ENCODE results near the gene KANSL3.

DNA sequence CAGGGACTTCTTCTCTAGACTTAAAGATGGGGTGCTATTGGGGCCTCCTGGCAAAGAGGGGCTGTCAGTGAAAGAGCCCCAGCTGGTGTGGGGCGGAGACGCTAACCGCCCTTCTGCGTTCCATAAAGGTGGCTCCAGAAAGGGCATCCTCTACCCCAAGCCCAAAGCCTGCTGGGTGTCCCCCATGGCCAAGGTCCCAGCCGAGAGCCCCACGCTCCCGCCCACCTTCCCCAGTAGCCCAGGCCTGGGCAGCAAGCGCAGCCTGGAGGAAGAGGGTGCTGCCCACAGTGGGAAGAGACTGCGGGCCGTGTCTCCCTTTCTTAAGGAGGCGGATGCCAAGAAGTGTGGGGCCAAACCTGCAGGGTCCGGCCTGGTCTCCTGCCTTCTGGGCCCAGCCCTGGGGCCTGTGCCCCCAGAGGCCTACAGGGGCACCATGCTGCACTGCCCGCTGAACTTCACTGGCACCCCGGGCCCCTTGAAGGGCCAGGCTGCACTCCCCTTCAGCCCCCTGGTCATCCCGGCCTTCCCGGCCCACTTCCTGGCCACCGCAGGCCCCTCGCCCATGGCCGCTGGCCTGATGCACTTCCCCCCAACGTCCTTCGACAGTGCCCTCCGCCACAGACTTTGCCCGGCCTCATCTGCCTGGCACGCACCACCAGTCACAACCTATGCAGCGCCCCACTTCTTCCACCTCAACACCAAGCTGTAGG lies 86.4 kb downstream of the KANSL3 start:
- TF ChIP-seq, protein P1, sequence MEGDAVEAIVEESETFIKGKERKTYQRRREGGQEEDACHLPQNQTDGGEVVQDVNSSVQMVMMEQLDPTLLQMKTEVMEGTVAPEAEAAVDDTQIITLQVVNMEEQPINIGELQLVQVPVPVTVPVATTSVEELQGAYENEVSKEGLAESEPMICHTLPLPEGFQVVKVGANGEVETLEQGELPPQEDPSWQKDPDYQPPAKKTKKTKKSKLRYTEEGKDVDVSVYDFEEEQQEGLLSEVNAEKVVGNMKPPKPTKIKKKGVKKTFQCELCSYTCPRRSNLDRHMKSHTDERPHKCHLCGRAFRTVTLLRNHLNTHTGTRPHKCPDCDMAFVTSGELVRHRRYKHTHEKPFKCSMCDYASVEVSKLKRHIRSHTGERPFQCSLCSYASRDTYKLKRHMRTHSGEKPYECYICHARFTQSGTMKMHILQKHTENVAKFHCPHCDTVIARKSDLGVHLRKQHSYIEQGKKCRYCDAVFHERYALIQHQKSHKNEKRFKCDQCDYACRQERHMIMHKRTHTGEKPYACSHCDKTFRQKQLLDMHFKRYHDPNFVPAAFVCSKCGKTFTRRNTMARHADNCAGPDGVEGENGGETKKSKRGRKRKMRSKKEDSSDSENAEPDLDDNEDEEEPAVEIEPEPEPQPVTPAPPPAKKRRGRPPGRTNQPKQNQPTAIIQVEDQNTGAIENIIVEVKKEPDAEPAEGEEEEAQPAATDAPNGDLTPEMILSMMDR (IDR thresholded peaks at IDR 0.05): no peak
- TF ChIP-seq POLR2A (IDR thresholded peaks at IDR 0.05): no peak
